Spleen (tissue), 11 donors: ENCODE data around the gene R3HDM1. TPM values are rescaled to one million over a fixed set of nuclear protein-coding genes. Genes with fewer than 3 reads are reported as not detected.

Source experiments
- DNase-seq: peaks from one replicate; pipeline ENCODE4 v3.0.0-alpha.2; 2020
- H3K27ac ChIP-seq, 8 donors: fragments of 200-600 bp; sonication (generic) in 7 of 8; 1 replicate in 4 of 8; 2 replicates in 4 of 8; pipeline versions ENCODE4 v1.5.0 to v1.8.0; 2016 to 2021; ENCODE audit warnings: inconsistent platforms in 4 of 8, mild to moderate bottlenecking in 4 of 8, moderate library complexity in 1 of 8
- H3K27me3 ChIP-seq, 7 donors: fragments of 200-600 bp; sonication (generic) in 6 of 7; replicated peaks in 1 of 7; 1 replicate in 4 of 7; 2 replicates in 3 of 7; pipeline versions ENCODE4 v1.5.0 to v1.8.0; 2016 to 2021; ENCODE audit warnings: inconsistent platforms in 3 of 7, mild to moderate bottlenecking in 1 of 7
- H3K36me3 ChIP-seq, 6 donors: fragments of 200-600 bp; sonication (generic) in 5 of 6; 1 replicate in 4 of 6; 2 replicates in 2 of 6; pipeline versions ENCODE4 v1.5.0 to v1.8.0; 2016 to 2021; ENCODE audit warnings: inconsistent platforms in 2 of 6
- H3K4me1 ChIP-seq, 6 donors: fragments of 200-600 bp; sonication (generic) in 5 of 6; 1 replicate in 3 of 6; 2 replicates in 3 of 6; pipeline versions ENCODE4 v1.5.0 to v1.8.0; 2016 to 2021; ENCODE audit warnings: inconsistent platforms in 3 of 6
- H3K4me3 ChIP-seq, 8 donors: fragments of 200-600 bp; sonication (generic) in 7 of 8; 1 replicate in 4 of 8; 2 replicates in 4 of 8; pipeline versions ENCODE4 v1.5.0 to v1.8.0; 2016 to 2021; ENCODE audit warnings: inconsistent platforms in 4 of 8, mild to moderate bottlenecking in 4 of 8, moderate library complexity in 2 of 8
- H3K9me3 ChIP-seq, 8 donors: fragments of 200-600 bp; sonication (generic) in 7 of 8; 1 replicate in 4 of 8; 2 replicates in 4 of 8; pipeline versions ENCODE4 v1.5.0 to v1.8.0; 2016 to 2021; ENCODE audit warnings: inconsistent platforms in 4 of 8
- POLR2A ChIP-seq, 3 donors: fragments of 450-650 bp; IDR thresholded peaks; one replicate each; pipeline ENCODE4 v1.5.1; 2017; ENCODE audit warnings: antibody characterized with exemption in 3 of 3, mild to moderate bottlenecking in 1 of 3
- POLR2AphosphoS5 ChIP-seq, 3 donors: sonication (generic); formaldehyde crosslinking; IDR thresholded peaks; one replicate each; pipeline ENCODE4 v1.5.1; 2017; ENCODE audit warnings: antibody characterized with exemption in 3 of 3
- WGBS, 5 donors: extraction: QIAGEN DNeasy Blood & Tissue Kit in 3 of 5; methylation state at CpG; one replicate each; pipeline versions ENCODE4 v1.1.5 to v1.1.7; 2013 to 2018; 5-methylcytosine and 5-hydroxymethylcytosine counted together
- intact Hi-C: fragments of 100-400 bp; cut with DNase I; formaldehyde crosslinking; loops from one replicate; pipeline ENCODE4 v1.15.0; 2023; ENCODE audit warnings: low total_unique reads
- polyA plus RNA-seq, 3 donors: library from polyadenylated mRNA; stranded (reverse); fragments of 200-250 nt; gene quantifications; one replicate each; pipeline ENCODE4 v1.2.1, GENCODE V29; 2013
- total RNA-seq, 7 donors: library from RNA; depleted of rRNA in 3 of 7; stranded (reverse); fragments of >200 nt in 3 of 7; fragmentation: NEBNext Ultra II Directional in 4 of 7; extraction: Animal tissue kit (Norgen Biotek cat#: 25700) in 4 of 7; gene quantifications; one replicate each; pipeline versions ENCODE4 v1.1.0 to v1.2.1, GENCODE V29; 2016 to 2021
- TF ChIP-seq, protein P1 (sequence below), 11 experiments: fragments of 200-600 bp in 7 of 11; fragments of 450-650 bp in 4 of 11; sonication (generic) in 4 of 11; IDR thresholded peaks in 8 of 11; conservative IDR thresholded peaks in 3 of 11; 1 replicate in 7 of 11; 2 replicates in 4 of 11; pipeline versions ENCODE4 v1.4.0 to v1.8.0; 2016 to 2021; ENCODE audit warnings: antibody characterized with exemption in 11 of 11, inconsistent platforms in 4 of 11, mild to moderate bottlenecking in 1 of 11
- donor health status: healthy with polysubstance abuse.
- donor health status: DM: no; HTN: no; CAD: no; lungs with moderate emphysema.
- donor health status: DM: no; HTN: no; CAD: no.
- donor health status: Bipolar disorder and iron deficiency.
- donor health status: healthy.
- donor health status: DM: no; HTN: no; CAD: no.
- donor health status: DM: yes; HTN: yes; CAD: no.

R3HDM1 gene
- total and polyA plus RNA-seq, 10 donors = 8.3 to 54.7 (median 30.7) TPM

DNA sequence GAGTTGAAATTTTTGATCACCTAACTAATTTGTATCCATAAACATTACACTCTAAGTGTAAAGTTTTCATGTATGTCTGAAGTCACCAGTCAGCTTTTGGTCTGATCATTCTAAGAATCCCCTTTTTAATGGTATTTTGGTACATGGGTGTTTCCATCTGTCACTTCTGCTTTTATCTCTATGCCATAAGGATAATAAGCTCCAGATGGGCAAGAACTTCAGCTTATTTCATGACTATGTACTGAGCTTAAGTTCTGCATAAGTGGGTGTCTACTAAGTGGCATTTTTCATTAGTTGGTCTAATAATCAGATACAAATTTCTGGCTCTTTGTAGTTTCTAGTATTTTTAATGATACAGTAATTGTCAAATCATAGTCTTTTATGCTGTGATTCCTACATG, 230.7 kb downstream of the R3HDM1 start:
- Histone ChIP-seq H3K4me1 (no peaks in the 10 kb centered on the region), H3K9me3 (peaks cover 0 to 12% (median 9%) of the 10 kb centered on the region in 8 donors), H3K27me3 (no peaks in the 10 kb centered on the region), H3K36me3 (peaks cover 10 to 100% (median 92%) of the 10 kb centered on the region in 6 donors), H3K27ac (no peak overlapping the region), H3K4me3 (no peak overlapping the region)
- no peak for DNase-seq
- intact Hi-C loops = no loop called here
- TF ChIP-seq POLR2AphosphoS5 (IDR thresholded peaks at IDR 0.05) (no peak), POLR2A (IDR thresholded peaks at IDR 0.05) (no peak)
- TF ChIP-seq, protein P1, sequence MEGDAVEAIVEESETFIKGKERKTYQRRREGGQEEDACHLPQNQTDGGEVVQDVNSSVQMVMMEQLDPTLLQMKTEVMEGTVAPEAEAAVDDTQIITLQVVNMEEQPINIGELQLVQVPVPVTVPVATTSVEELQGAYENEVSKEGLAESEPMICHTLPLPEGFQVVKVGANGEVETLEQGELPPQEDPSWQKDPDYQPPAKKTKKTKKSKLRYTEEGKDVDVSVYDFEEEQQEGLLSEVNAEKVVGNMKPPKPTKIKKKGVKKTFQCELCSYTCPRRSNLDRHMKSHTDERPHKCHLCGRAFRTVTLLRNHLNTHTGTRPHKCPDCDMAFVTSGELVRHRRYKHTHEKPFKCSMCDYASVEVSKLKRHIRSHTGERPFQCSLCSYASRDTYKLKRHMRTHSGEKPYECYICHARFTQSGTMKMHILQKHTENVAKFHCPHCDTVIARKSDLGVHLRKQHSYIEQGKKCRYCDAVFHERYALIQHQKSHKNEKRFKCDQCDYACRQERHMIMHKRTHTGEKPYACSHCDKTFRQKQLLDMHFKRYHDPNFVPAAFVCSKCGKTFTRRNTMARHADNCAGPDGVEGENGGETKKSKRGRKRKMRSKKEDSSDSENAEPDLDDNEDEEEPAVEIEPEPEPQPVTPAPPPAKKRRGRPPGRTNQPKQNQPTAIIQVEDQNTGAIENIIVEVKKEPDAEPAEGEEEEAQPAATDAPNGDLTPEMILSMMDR (IDR thresholded peaks at IDR 0.05 in 8 of 11, conservative IDR thresholded peaks at IDR 0.05 in 3 of 11) = no peak

DNA sequence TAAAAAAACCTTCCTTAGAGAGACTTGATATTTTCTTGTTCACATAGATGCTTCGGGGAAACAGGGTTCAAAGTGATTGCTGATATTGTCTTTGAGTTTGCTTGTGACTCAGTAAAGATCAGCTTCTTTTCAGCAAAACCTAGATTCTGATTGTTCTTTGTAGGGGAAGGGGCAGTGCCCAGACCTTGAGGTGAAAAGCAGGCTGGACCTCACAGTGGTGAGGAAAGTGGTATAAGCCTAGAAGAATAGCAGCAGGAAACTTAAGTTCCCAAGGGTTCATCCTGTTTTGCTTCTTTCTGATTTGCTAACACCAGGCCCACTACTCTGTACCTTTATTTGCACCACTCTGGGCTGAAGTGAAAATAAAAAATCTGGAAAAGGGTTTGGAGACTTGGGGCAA, 231.2 kb downstream of the R3HDM1 start:
- DNase-seq = no peak
- Histone ChIP-seq H3K27ac (no peak overlapping the region), H3K9me3 (peaks cover 0 to 6% (median 4%) of the 10 kb centered on the region in 8 donors), H3K4me1 (no peaks in the 10 kb centered on the region), H3K27me3 (no peaks in the 10 kb centered on the region), H3K36me3 (peaks cover 5 to 100% (median 91%) of the 10 kb centered on the region in 6 donors), H3K4me3 (no peak overlapping the region)
- WGBS, 5 donors = 87 to 92% (median 89%) methylated on average over 1 of the region's 1 CpG
- intact Hi-C loops = no loop called here
- TF ChIP-seq, protein P1 (IDR thresholded peaks at IDR 0.05 in 8 of 11, conservative IDR thresholded peaks at IDR 0.05 in 3 of 11) = no peak
- TF ChIP-seq POLR2A (IDR thresholded peaks at IDR 0.05) (no peak), POLR2AphosphoS5 (IDR thresholded peaks at IDR 0.05) (no peak)

DNA sequence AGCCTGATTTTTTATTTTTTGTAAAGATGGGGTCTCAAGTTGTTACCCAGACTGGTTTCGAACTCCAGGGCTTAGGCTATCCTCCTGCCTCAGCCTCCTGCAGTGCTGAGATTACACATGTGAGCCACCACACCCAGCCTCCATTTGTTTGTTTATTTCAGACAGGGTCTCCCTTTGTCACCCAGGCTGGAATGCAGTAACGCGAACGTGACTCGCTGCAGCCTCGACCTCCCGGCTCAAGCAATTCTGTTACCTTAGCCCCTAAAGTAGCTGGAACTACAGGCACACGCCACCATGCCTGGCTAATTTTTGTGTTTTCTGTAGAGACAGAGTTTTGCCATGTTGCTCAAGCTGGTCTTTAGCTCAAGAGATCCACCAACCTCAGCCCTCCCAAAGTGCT, 237.6 kb downstream of the R3HDM1 start:
- H3K36me3 ChIP-seq = peaks cover 2 to 100% (median 95%) of the 10 kb centered on the region in 6 donors

DNA sequence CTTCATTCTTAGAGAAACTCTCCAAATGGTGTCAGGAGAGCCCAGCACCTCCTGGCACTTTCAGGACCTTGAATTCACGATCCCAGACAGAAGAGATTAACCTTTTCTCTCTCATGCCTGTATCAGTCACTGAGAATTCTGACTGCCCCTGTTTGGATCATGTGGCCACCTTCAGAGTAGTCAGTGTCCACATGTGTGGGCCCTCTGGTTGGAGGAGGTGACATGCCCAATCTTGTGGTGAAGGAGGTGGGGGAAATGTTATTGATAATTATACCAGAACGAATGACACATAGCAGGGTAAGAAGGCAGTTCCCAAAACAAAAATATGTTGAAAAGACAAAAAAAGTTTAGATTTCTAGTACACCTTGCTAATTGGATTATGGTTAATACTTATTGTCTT, 242.0 kb downstream of the R3HDM1 start:
- no peak overlapping the region for H3K27ac ChIP-seq
- intact Hi-C loops = no loop called here
- H3K36me3 ChIP-seq = peaks cover 2 to 100% (median 94%) of the 10 kb centered on the region in 6 donors
- no peak for DNase-seq
- H3K27me3 ChIP-seq = no peaks in the 10 kb centered on the region
- WGBS, 5 donors = 85 to 96% (median 92%) methylated on average over 2 of the region's 2 CpGs
- H3K4me3 ChIP-seq = no peak overlapping the region
- no peak for TF ChIP-seq POLR2A (IDR thresholded peaks at IDR 0.05)
- no peak for TF ChIP-seq POLR2AphosphoS5 (IDR thresholded peaks at IDR 0.05)
- TF ChIP-seq, protein P1 (IDR thresholded peaks at IDR 0.05 in 8 of 11, conservative IDR thresholded peaks at IDR 0.05 in 3 of 11) = no peak
- no peaks in the 10 kb centered on the region for H3K9me3 ChIP-seq
- no peaks in the 10 kb centered on the region for H3K4me1 ChIP-seq

More for the DNA sequence above, 237.6 kb downstream of the R3HDM1 start:
- DNase-seq = no peak
- intact Hi-C loops = no loop called here
- Histone ChIP-seq H3K27me3 (no peaks in the 10 kb centered on the region), H3K4me1 (no peaks in the 10 kb centered on the region), H3K4me3 (no peak overlapping the region), H3K27ac (no peak overlapping the region), H3K9me3 (no peaks in the 10 kb centered on the region)
- 96 to 97% (median 97%) methylated on average over 8 of the region's 8 CpGs for WGBS, 5 donors
- TF ChIP-seq POLR2AphosphoS5 (IDR thresholded peaks at IDR 0.05) = no peak
- no peak for TF ChIP-seq POLR2A (IDR thresholded peaks at IDR 0.05)
- TF ChIP-seq, protein P1 (IDR thresholded peaks at IDR 0.05 in 8 of 11, conservative IDR thresholded peaks at IDR 0.05 in 3 of 11) = no peak
